PC-9 (cell line): ENCODE results near the gene SOX18.

Source experiments
- EZH2 ChIP-seq: fragments of 200-600 bp; sonication (generic); IDR thresholded peaks from 2 replicates; pipeline ENCODE4 v1.8.0; 2017; ENCODE audit warnings: antibody characterized with exemption, low read depth
- TF ChIP-seq, protein P1 (sequence below): fragments of 200-600 bp; sonication (generic); conservative IDR thresholded peaks from 2 replicates; pipeline ENCODE4 v1.6.1; 2017; ENCODE audit warnings: mixed run types, antibody characterized with exemption, mild to moderate bottlenecking, moderate library complexity

DNA sequence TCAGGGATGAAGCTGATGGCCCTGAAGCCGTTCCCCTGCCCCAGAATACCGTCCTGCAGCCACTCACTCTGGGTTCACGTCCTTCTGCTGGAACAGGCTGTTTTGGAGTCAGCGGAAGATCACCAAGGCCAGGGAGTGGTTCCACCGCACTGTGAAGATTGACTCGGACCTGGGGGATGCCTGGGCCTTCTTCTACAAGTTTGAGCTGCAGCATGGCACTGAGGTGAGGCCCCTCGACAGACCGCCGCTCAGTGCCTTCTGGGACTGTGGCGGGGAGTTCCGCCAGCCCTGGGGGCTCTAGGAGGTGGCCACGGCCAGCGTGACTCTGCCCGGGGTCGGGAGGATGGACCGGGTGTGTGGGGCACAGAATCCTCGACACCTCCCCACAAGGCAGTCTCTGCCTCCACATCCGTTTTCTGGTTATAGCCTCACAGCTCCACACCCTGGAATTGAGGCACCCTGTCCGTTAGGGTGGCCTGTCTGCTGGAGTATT lies 17.6 kb downstream of the SOX18 start:
- TF ChIP-seq, protein P1, sequence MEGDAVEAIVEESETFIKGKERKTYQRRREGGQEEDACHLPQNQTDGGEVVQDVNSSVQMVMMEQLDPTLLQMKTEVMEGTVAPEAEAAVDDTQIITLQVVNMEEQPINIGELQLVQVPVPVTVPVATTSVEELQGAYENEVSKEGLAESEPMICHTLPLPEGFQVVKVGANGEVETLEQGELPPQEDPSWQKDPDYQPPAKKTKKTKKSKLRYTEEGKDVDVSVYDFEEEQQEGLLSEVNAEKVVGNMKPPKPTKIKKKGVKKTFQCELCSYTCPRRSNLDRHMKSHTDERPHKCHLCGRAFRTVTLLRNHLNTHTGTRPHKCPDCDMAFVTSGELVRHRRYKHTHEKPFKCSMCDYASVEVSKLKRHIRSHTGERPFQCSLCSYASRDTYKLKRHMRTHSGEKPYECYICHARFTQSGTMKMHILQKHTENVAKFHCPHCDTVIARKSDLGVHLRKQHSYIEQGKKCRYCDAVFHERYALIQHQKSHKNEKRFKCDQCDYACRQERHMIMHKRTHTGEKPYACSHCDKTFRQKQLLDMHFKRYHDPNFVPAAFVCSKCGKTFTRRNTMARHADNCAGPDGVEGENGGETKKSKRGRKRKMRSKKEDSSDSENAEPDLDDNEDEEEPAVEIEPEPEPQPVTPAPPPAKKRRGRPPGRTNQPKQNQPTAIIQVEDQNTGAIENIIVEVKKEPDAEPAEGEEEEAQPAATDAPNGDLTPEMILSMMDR = no peak
- no peak for TF ChIP-seq EZH2
